A673 (cell line): Measurements from ENCODE around the gene DLX4. TPM values are rescaled to one million over a fixed set of nuclear protein-coding genes. Genes with fewer than 3 reads are reported as not detected.

Source experiments
- BruUV-seq: library from RNA; stranded (reverse); fragments of 400-500 nt; replicated peaks from 2 replicates; lab custom pipeline; 2021; lab: Mats Ljungman, UMichigan
- CTCF ChIA-PET: fragments of 300-600 bp; sonication (Branson Sonifier 250); formaldehyde crosslinking; loops from one replicate; lab custom pipeline; 2022; ENCODE audit warnings: antibody characterized with exemption; lab: Charles Lee
- POLR2A ChIA-PET: fragments of 300-600 bp; sonication (Branson Sonifier 250); formaldehyde crosslinking; loops from one replicate; lab custom pipeline; 2022; ENCODE audit warnings: antibody characterized with exemption; ENCODE audit not compliant: low non-redundant PET; lab: Charles Lee
- DNase-seq: peaks from one replicate; pipeline ENCODE4 v3.0.0-alpha.2; 2015; ENCODE audit warnings: low spot score
- H3K27ac ChIP-seq: fragments of 200-600 bp; sonication (generic); 2 replicates; pipeline ENCODE4 v1.5.1; 2016; ENCODE audit warnings: mixed run types, low read depth, mild to moderate bottlenecking, mixed read lengths, antibody characterized with exemption, low read length; ENCODE audit not compliant: poor library complexity, severe bottlenecking
- H3K27me3 ChIP-seq: fragments of 200-600 bp; sonication (generic); replicated peaks from 2 replicates; pipeline ENCODE4 v1.6.1; 2017; ENCODE audit warnings: mixed run types, low read depth, mild to moderate bottlenecking, mixed read lengths, antibody characterized with exemption, low read length; ENCODE audit not compliant: insufficient read depth, poor library complexity
- H3K36me3 ChIP-seq: fragments of 200-600 bp; sonication (generic); 2 replicates; pipeline ENCODE4 v1.6.1; 2016; ENCODE audit warnings: mixed run types, mild to moderate bottlenecking, mixed read lengths, antibody characterized with exemption, low read length; ENCODE audit not compliant: insufficient read depth, poor library complexity, severe bottlenecking
- H3K4me1 ChIP-seq: fragments of 200-600 bp; sonication (generic); 2 replicates; pipeline ENCODE4 v1.6.1; 2017; ENCODE audit warnings: mixed run types, mild to moderate bottlenecking, mixed read lengths, antibody characterized with exemption, low read length; ENCODE audit not compliant: insufficient read depth, poor library complexity, severe bottlenecking
- H3K4me3 ChIP-seq: fragments of 200-600 bp; sonication (generic); 2 replicates; pipeline ENCODE4 v1.5.1; 2016; ENCODE audit warnings: low read depth, mixed run types, mild to moderate bottlenecking, mixed read lengths, low read length; ENCODE audit not compliant: poor library complexity, severe bottlenecking
- H3K9me3 ChIP-seq: fragments of 200-600 bp; sonication (generic); 2 replicates; pipeline ENCODE4 v1.6.1; 2016; ENCODE audit warnings: mixed run types, low read depth, mild to moderate bottlenecking, mixed read lengths, antibody characterized with exemption, low read length; ENCODE audit not compliant: poor library complexity, severe bottlenecking
- CTCF ChIP-seq: fragments of 300-800, 200-600 bp; sonication (generic); conservative IDR thresholded peaks from 2 replicates; pipeline ENCODE4 v1.5.1; 2017; ENCODE audit warnings: low read depth, mild to moderate bottlenecking, antibody characterized with exemption, low read length, moderate library complexity, mixed read lengths
- EZH2 ChIP-seq: fragments of 200-600 bp; sonication (generic); IDR thresholded peaks from 2 replicates; pipeline ENCODE4 v1.6.1; 2017; ENCODE audit warnings: borderline replicate concordance, low read depth, mild to moderate bottlenecking, mixed read lengths, antibody characterized with exemption, low read length; ENCODE audit not compliant: poor library complexity, severe bottlenecking
- intact Hi-C: fragments of 100-400 bp; cut with micrococcal nuclease; formaldehyde crosslinking; loops from one replicate; pipeline ENCODE4 v1.10.0; 2022; ENCODE audit not compliant: unreplicated experiment
- total RNA-seq: library from RNA; stranded (reverse); gene quantifications from 2 replicates; pipeline ENCODE4 v1.2.3, GENCODE V29; 2021

Gene DLX4
- total RNA-seq, 1 experiment from 2014 or later = 0.82 TPM

DNA sequence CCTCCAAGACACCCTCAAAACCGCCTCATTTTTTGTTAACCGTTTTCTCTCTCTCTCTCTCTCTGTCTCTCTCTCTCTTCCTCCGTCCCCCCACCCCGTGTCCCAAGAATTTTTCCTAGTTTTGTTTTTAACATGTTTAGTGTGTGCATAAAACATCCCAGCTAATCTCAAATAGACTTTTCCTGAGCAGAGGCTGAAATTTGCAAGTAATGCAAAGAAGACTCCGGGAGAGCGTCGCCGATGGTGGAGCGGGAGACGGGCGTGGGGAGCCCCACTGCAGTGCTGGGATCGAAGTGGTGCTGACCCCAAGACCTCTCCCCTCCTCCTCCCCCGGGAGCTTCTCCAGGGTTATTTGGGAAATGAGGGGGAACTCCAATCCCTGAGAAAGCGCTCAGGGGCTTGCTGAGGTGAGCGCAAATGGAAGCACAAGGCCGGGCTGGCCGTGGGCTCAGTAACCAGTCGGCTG, 4.7 kb upstream of the DLX4 start:
- no peak for TF ChIP-seq CTCF
- TF ChIP-seq EZH2 = no peak
- Histone ChIP-seq H3K27ac (no peak overlapping the region), H3K9me3 (no peaks in the 10 kb centered on the region), H3K4me3 (peak overlapping the region; percentile 9), H3K36me3 (no peaks in the 10 kb centered on the region), H3K27me3 (peaks cover 65% of the 10 kb centered on the region), H3K4me1 (peaks cover 11% of the 10 kb centered on the region)
- no TSS peak for BruUV-seq
- DNase-seq = no peak
- intact Hi-C loops = no loop called here
- CTCF ChIA-PET = no interaction called here
- POLR2A ChIA-PET = no interaction called here

DNA sequence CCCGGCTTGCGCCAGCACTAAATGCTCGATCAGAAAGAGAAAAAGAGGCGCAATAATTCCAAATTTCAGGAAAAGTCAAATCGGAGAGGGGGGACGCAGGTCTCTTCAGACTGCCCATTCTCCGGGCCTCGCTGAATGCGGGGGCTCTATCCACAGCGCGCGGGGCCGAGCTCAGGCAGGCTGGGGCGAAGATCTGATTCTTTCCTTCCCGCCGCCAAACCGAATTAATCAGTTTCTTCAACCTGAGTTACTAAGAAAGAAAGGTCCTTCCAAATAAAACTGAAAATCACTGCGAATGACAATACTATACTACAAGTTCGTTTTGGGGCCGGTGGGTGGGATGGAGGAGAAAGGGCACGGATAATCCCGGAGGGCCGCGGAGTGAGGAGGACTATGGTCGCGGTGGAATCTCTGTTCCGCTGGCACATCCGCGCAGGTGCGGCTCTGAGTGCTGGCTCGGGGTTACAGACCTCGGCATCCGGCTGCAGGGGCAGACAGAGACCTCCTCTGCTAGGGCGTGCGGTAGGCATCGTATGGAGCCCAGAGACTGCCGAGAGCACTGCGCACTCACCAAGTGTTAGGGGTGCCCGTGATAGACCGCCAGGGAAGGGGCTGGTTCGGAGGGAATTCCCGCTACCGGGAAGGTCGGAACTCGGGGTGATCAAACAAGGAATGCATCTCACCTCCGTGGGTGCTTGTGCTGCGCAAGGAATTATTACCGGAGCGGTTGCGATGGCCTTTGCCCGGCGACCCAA, 4.0 kb upstream of the DLX4 start:
- ChIA-PET CTCF (no interaction called here), POLR2A (no interaction called here)
- intact Hi-C loops = no loop called here
- BruUV-seq = no TSS peak
- peaks cover 11% of the 10 kb centered on the region for H3K4me1 ChIP-seq
- no peak overlapping the region for H3K27ac ChIP-seq
- no peak for DNase-seq
- no peaks in the 10 kb centered on the region for H3K9me3 ChIP-seq
- H3K36me3 ChIP-seq = no peaks in the 10 kb centered on the region
- TF ChIP-seq CTCF (no peak), EZH2 (peak; percentile 0)
- no peak overlapping the region for H3K4me3 ChIP-seq
- peaks cover 70% of the 10 kb centered on the region for H3K27me3 ChIP-seq

GRCh38 chr17:49965524-49965909, 3.5 kb upstream of the DLX4 start:
- H3K9me3 ChIP-seq = no peaks in the 10 kb centered on the region
- H3K36me3 ChIP-seq = no peaks in the 10 kb centered on the region
- ChIA-PET POLR2A (no interaction called here), CTCF (no interaction called here)
- H3K4me3 ChIP-seq = no peak overlapping the region
- intact Hi-C loops = no loop called here
- peaks cover 11% of the 10 kb centered on the region for H3K4me1 ChIP-seq
- peaks cover 76% of the 10 kb centered on the region for H3K27me3 ChIP-seq
- no peak for TF ChIP-seq CTCF
- TF ChIP-seq EZH2 = no peak
- BruUV-seq = no TSS peak
- no peak for DNase-seq
- no peak overlapping the region for H3K27ac ChIP-seq
